ENCODE data around the gene ARHGDIA.

ARHGDIA gene

DNA sequence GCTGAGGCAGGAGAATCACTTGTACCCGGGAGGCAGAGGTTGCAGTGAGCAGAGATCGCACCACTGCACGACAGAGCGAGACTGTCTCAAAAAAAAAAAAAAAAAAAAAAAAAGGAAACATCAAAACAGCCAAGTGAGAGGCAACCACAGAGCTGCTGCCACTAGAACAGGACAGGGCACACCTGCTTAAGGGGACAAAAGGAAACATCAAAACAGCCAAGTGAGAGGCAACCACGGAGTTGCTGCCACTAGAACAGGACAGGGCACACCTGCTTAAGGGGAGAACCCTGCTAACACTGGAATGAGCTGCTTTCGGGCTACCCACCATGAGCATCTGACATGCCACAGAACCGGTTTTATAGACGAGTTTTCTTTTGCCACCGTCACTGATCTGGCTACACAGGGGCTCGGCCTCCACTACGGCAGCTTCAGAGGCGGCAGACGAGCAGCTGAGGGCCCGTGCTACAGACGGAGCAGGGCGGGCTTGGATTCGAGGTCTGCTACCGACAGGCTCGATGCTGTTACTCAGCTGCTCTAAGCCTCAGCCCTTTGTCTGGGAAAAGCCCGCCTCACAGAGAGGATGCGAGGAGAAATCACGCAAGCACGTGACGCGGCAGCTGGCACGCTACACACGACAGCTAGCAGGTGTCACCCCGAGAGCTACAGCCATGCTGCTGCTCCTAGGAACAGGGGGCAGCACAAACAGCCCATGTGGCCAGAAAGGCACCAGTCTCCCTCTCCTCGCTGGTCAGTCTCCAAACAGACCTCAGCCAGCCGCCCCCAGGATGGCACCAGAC is 12.8 kb downstream of the ARHGDIA start:
- DNase-seq (ENCODE audit: low spot score), result no peak
- Histone ChIP-seq H4K91ac (ENCODE audit: low read depth, low read length, poor library complexity) (no peak overlapping the region), H3K18ac (ENCODE audit: low read length) (no peak overlapping the region), H3K4me3 (ENCODE audit: low read length in 2 of 2) (peak overlapping the region; percentile 21 to 79), H3K36me3 (replicated peaks in 1 of 2; ENCODE audit: control insufficient read depth in 2 of 2, insufficient read depth in 2 of 2, low read length in 2 of 2) (peaks cover 35 to 70% of the 10 kb centered on the region in 2 donors), H3K4me2 (ENCODE audit: insufficient read depth, low read length, poor library complexity, severe bottlenecking) (no peak overlapping the region), H2AK5ac (ENCODE audit: low read depth, low read length) (no peak overlapping the region), H2BK15ac (ENCODE audit: low read length) (no peak overlapping the region), H3K4me1 (ENCODE audit: control insufficient read depth in 2 of 2, insufficient read depth in 1 of 2, low read depth in 1 of 2, low read length in 2 of 2) (peaks cover 8 to 11% of the 10 kb centered on the region in 2 donors), H4K8ac (ENCODE audit: low read depth, low read length) (no peak overlapping the region), H3K23ac (ENCODE audit: low read depth, low read length, poor library complexity) (peak overlapping the region; percentile 13), H2BK120ac (ENCODE audit: low read depth, low read length) (no peak overlapping the region), H3K4ac (ENCODE audit: low read length) (no peak overlapping the region), H2BK12ac (ENCODE audit: low read length) (no peak overlapping the region), H3K79me1 (ENCODE audit: low read depth, low read length) (peaks cover 20% of the 10 kb centered on the region), H3K9ac (ENCODE audit: low read depth, low read length, poor library complexity) (peak overlapping the region; percentile 24), H3K14ac (ENCODE audit: low read length) (peak overlapping the region; percentile 32), H3K27me3 (ENCODE audit: control insufficient read depth in 3 of 3, insufficient read depth in 3 of 3, low read depth in 1 of 3, low read length in 3 of 3) (no peaks in the 10 kb centered on the region), H2BK5ac (ENCODE audit: low read length) (no peak overlapping the region), H3K27ac (replicated peaks; ENCODE audit: low read length) (no peak overlapping the region), H2AFZ (ENCODE audit: low read length) (no peak overlapping the region), H3K9me3 (replicated peaks in 1 of 2; ENCODE audit: control insufficient read depth in 2 of 2, insufficient read depth in 1 of 2, low read depth in 1 of 2, low read length in 2 of 2) (no peaks in the 10 kb centered on the region)
- WGBS, 2 donors (ENCODE audit: extremely low coverage in 2 of 2, insufficient read length in 2 of 2, insufficient replicate concordance in 1 of 2), result no CpG with 5 or more reads among the region's 30 CpGs

GRCh38 chr17:81854974-81855774 is 16.0 kb downstream of the ARHGDIA start:
- H3K4me3 ChIP-seq (ENCODE audit: low read length in 2 of 2), result no peak overlapping the region

GRCh38 chr17:81852237-81852636 is 18.9 kb downstream of the ARHGDIA start:
- Histone ChIP-seq H4K8ac (ENCODE audit: low read depth, low read length) (no peak overlapping the region), H2BK5ac (ENCODE audit: low read length) (no peak overlapping the region), H3K23ac (ENCODE audit: low read depth, low read length, poor library complexity) (no peak overlapping the region), H4K91ac (ENCODE audit: low read depth, low read length, poor library complexity) (no peak overlapping the region), H2AFZ (ENCODE audit: low read length) (no peak overlapping the region), H3K4me1 (ENCODE audit: control insufficient read depth in 2 of 2, insufficient read depth in 1 of 2, low read depth in 1 of 2, low read length in 2 of 2) (no peaks in the 10 kb centered on the region), H3K4me3 (ENCODE audit: low read length in 2 of 2) (no peak overlapping the region), H3K79me1 (ENCODE audit: low read depth, low read length) (peaks cover 4% of the 10 kb centered on the region), H3K9ac (ENCODE audit: low read depth, low read length, poor library complexity) (no peak overlapping the region), H2BK15ac (ENCODE audit: low read length) (no peak overlapping the region), H3K9me3 (replicated peaks in 1 of 2; ENCODE audit: control insufficient read depth in 2 of 2, insufficient read depth in 1 of 2, low read depth in 1 of 2, low read length in 2 of 2) (no peaks in the 10 kb centered on the region), H3K14ac (ENCODE audit: low read length) (no peak overlapping the region), H2BK12ac (ENCODE audit: low read length) (no peak overlapping the region), H3K4ac (ENCODE audit: low read length) (no peak overlapping the region), H2BK120ac (ENCODE audit: low read depth, low read length) (no peak overlapping the region), H3K4me2 (ENCODE audit: insufficient read depth, low read length, poor library complexity, severe bottlenecking) (no peak overlapping the region), H3K36me3 (replicated peaks in 1 of 2; ENCODE audit: control insufficient read depth in 2 of 2, insufficient read depth in 2 of 2, low read length in 2 of 2) (peaks cover 43 to 75% of the 10 kb centered on the region in 2 donors), H3K27ac (replicated peaks; ENCODE audit: low read length) (no peak overlapping the region), H2AK5ac (ENCODE audit: low read depth, low read length) (no peak overlapping the region), H3K27me3 (ENCODE audit: control insufficient read depth in 3 of 3, insufficient read depth in 3 of 3, low read depth in 1 of 3, low read length in 3 of 3) (no peaks in the 10 kb centered on the region), H3K18ac (ENCODE audit: low read length) (no peak overlapping the region)
- no CpG with 5 or more reads among the region's 12 CpGs for WGBS, 2 donors (ENCODE audit: extremely low coverage in 2 of 2, insufficient read length in 2 of 2, insufficient replicate concordance in 1 of 2)
- DNase-seq (ENCODE audit: low spot score), result no peak

More at GRCh38 chr17:81854974-81855774, 16.0 kb downstream of the ARHGDIA start:
- Histone ChIP-seq H3K14ac (ENCODE audit: low read length) (no peak overlapping the region), H3K4ac (ENCODE audit: low read length) (no peak overlapping the region), H3K27ac (replicated peaks; ENCODE audit: low read length) (no peak overlapping the region), H3K4me2 (ENCODE audit: insufficient read depth, low read length, poor library complexity, severe bottlenecking) (no peak overlapping the region), H2BK5ac (ENCODE audit: low read length) (no peak overlapping the region), H2BK120ac (ENCODE audit: low read depth, low read length) (no peak overlapping the region), H3K79me1 (ENCODE audit: low read depth, low read length) (peaks cover 20% of the 10 kb centered on the region), H3K27me3 (ENCODE audit: control insufficient read depth in 3 of 3, insufficient read depth in 3 of 3, low read depth in 1 of 3, low read length in 3 of 3) (no peaks in the 10 kb centered on the region), H3K36me3 (replicated peaks in 1 of 2; ENCODE audit: control insufficient read depth in 2 of 2, insufficient read depth in 2 of 2, low read length in 2 of 2) (peaks cover 48 to 86% of the 10 kb centered on the region in 2 donors), H3K4me1 (ENCODE audit: control insufficient read depth in 2 of 2, insufficient read depth in 1 of 2, low read depth in 1 of 2, low read length in 2 of 2) (peaks cover 8 to 9% of the 10 kb centered on the region in 2 donors), H4K8ac (ENCODE audit: low read depth, low read length) (no peak overlapping the region), H2AK5ac (ENCODE audit: low read depth, low read length) (no peak overlapping the region), H2BK12ac (ENCODE audit: low read length) (no peak overlapping the region), H3K23ac (ENCODE audit: low read depth, low read length, poor library complexity) (no peak overlapping the region), H2BK15ac (ENCODE audit: low read length) (no peak overlapping the region), H2AFZ (ENCODE audit: low read length) (no peak overlapping the region), H3K9me3 (replicated peaks in 1 of 2; ENCODE audit: control insufficient read depth in 2 of 2, insufficient read depth in 1 of 2, low read depth in 1 of 2, low read length in 2 of 2) (no peaks in the 10 kb centered on the region), H3K18ac (ENCODE audit: low read length) (no peak overlapping the region), H3K9ac (ENCODE audit: low read depth, low read length, poor library complexity) (no peak overlapping the region), H4K91ac (ENCODE audit: low read depth, low read length, poor library complexity) (no peak overlapping the region)
- no CpG with 5 or more reads among the region's 29 CpGs for WGBS, 2 donors (ENCODE audit: extremely low coverage in 2 of 2, insufficient read length in 2 of 2, insufficient replicate concordance in 1 of 2)
- DNase-seq (ENCODE audit: low spot score), result no peak

- Histone ChIP-seq H4K91ac (ENCODE audit: low read depth, low read length, poor library complexity) (no peak overlapping the region), H2BK5ac (ENCODE audit: low read length) (no peak overlapping the region), H2AFZ (ENCODE audit: low read length) (no peak overlapping the region), H3K9me3 (replicated peaks in 1 of 2; ENCODE audit: control insufficient read depth in 2 of 2, insufficient read depth in 1 of 2, low read depth in 1 of 2, low read length in 2 of 2) (no peaks in the 10 kb centered on the region), H3K18ac (ENCODE audit: low read length) (no peak overlapping the region), H3K27ac (replicated peaks; ENCODE audit: low read length) (no peak overlapping the region), H3K79me1 (ENCODE audit: low read depth, low read length) (peaks cover 4% of the 10 kb centered on the region), H3K9ac (ENCODE audit: low read depth, low read length, poor library complexity) (no peak overlapping the region), H3K27me3 (ENCODE audit: control insufficient read depth in 3 of 3, insufficient read depth in 3 of 3, low read depth in 1 of 3, low read length in 3 of 3) (no peaks in the 10 kb centered on the region), H3K4ac (ENCODE audit: low read length) (no peak overlapping the region), H3K4me3 (ENCODE audit: low read length in 2 of 2) (no peak overlapping the region), H3K4me2 (ENCODE audit: insufficient read depth, low read length, poor library complexity, severe bottlenecking) (no peak overlapping the region), H3K36me3 (replicated peaks in 1 of 2; ENCODE audit: control insufficient read depth in 2 of 2, insufficient read depth in 2 of 2, low read length in 2 of 2) (peaks cover 51 to 77% of the 10 kb centered on the region in 2 donors), H3K23ac (ENCODE audit: low read depth, low read length, poor library complexity) (peak overlapping the region; percentile 39), H4K8ac (ENCODE audit: low read depth, low read length) (no peak overlapping the region), H3K4me1 (ENCODE audit: control insufficient read depth in 2 of 2, insufficient read depth in 1 of 2, low read depth in 1 of 2, low read length in 2 of 2) (no peaks in the 10 kb centered on the region), H2BK120ac (ENCODE audit: low read depth, low read length) (no peak overlapping the region), H2BK15ac (ENCODE audit: low read length) (no peak overlapping the region), H2AK5ac (ENCODE audit: low read depth, low read length) (no peak overlapping the region), H3K14ac (ENCODE audit: low read length) (no peak overlapping the region), H2BK12ac (ENCODE audit: low read length) (no peak overlapping the region)
- no peak for DNase-seq (ENCODE audit: low spot score)
- no CpG with 5 or more reads among the region's 16 CpGs for WGBS, 2 donors (ENCODE audit: extremely low coverage in 2 of 2, insufficient read length in 2 of 2, insufficient replicate concordance in 1 of 2)
These were observed 19.7 kb downstream of the ARHGDIA start for GRCh38 chr17:81851423-81851822.
